ENCODE measurements around the gene RAB7A.

RAB7A gene

DNA sequence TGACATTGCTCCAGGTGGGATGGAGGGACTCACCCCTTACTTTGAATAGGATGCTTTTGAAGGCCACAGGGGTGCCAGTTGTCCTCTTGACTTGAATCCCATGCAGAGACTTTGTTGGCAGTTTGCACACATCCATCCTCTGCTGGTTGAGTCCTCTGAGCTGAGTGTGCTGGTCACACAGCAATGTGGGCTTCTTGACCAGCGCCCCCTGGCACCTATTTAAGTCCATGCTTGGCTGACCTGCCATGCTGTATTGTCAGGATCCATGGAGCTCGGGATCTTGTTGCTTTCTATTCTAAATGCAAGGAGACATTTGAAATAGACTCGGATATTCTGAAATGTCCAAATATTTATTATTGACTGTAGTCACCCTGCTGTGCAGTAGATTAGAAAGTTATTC, 19.8 kb downstream of the RAB7A start:
- TF ChIP-seq GABPA (IDR thresholded peaks at IDR 0.05; ENCODE audit: low read depth) (no peak), POLR2AphosphoS5 (IDR thresholded peaks at IDR 0.05; ENCODE audit: low read depth) (no peak), SPI1 (IDR thresholded peaks at IDR 0.05; ENCODE audit: borderline replicate concordance, low read depth) (no peak), REST (IDR thresholded peaks at IDR 0.05; ENCODE audit: insufficient replicate concordance, low read depth) (no peak), CTCF (IDR thresholded peaks at IDR 0.05; ENCODE audit: insufficient read depth, low read length) (no peak)
- no peak overlapping the region for H3K27ac ChIP-seq (replicated peaks)
- DNase-seq (ENCODE audit: low read depth in 1 of 2, low spot score in 1 of 2): no peak
- no peak overlapping the region for H3K4me3 ChIP-seq (replicated peaks; ENCODE audit: insufficient read depth, low read length)
- H3K27me3 ChIP-seq (ENCODE audit: insufficient read depth, poor library complexity, severe bottlenecking): no peaks in the 10 kb centered on the region

DNA sequence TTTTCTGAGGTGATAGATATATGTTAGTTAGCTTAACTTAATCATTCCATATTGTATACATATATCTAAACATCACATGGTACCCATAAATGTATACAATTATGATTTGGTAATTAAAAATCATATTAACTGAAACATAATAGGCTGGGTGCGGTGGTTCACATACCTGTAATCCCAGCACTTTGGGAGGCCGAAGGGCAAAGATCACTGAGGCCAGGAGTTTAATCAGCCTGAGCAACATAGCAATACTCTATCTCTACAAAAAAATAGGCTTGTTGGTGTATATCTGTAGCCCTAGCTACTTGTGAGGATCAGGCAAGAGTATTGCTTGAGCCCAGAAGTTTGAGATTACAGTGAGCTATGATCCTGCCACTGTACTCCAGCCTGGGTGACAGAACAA, 20.9 kb downstream of the RAB7A start:
- no peak overlapping the region for H3K27ac ChIP-seq (replicated peaks)
- no peak overlapping the region for H3K4me3 ChIP-seq (replicated peaks; ENCODE audit: insufficient read depth, low read length)
- TF ChIP-seq REST (IDR thresholded peaks at IDR 0.05; ENCODE audit: insufficient replicate concordance, low read depth): no peak
- no peak for TF ChIP-seq POLR2AphosphoS5 (IDR thresholded peaks at IDR 0.05; ENCODE audit: low read depth)
- TF ChIP-seq GABPA (IDR thresholded peaks at IDR 0.05; ENCODE audit: low read depth): no peak
- no peak for TF ChIP-seq SPI1 (IDR thresholded peaks at IDR 0.05; ENCODE audit: borderline replicate concordance, low read depth)
- TF ChIP-seq CTCF (IDR thresholded peaks at IDR 0.05; ENCODE audit: insufficient read depth, low read length): no peak
- DNase-seq (ENCODE audit: low read depth in 1 of 2, low spot score in 1 of 2): no peak
- no peaks in the 10 kb centered on the region for H3K27me3 ChIP-seq (ENCODE audit: insufficient read depth, poor library complexity, severe bottlenecking)

DNA sequence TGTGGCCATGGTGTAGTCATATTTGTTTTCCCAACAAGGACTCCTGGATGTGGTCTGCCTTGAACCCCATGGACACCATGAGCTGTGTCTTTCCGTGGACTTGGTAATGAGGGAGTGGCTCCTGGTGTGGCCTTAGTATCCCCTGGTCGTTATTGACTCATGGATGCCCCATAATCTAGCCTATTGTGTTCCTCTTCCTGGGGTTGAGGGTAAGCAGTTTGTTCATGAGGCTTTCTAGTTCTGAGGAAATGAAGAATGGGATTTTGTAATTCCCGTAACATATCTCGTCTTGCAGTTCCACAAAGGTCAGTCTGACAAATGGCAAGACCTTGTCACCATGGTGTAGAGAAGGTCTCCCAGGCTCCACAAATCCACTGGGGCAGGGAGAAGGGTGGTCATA, 22.6 kb downstream of the RAB7A start:
- no peak for DNase-seq (ENCODE audit: low read depth in 1 of 2, low spot score in 1 of 2)
- Histone ChIP-seq H3K27me3 (ENCODE audit: insufficient read depth, poor library complexity, severe bottlenecking) (no peaks in the 10 kb centered on the region), H3K4me3 (replicated peaks; ENCODE audit: insufficient read depth, low read length) (no peak overlapping the region), H3K27ac (replicated peaks) (no peak overlapping the region; the same call in 1 of the 2 replicates)
- TF ChIP-seq CTCF (IDR thresholded peaks at IDR 0.05; ENCODE audit: insufficient read depth, low read length) (no peak), GABPA (IDR thresholded peaks at IDR 0.05; ENCODE audit: low read depth) (no peak), REST (IDR thresholded peaks at IDR 0.05; ENCODE audit: insufficient replicate concordance, low read depth) (no peak), SPI1 (IDR thresholded peaks at IDR 0.05; ENCODE audit: borderline replicate concordance, low read depth) (no peak), POLR2AphosphoS5 (IDR thresholded peaks at IDR 0.05; ENCODE audit: low read depth) (no peak)
